NOMO-1 treated with DMSO at 0.1 percent for 48 hours (cell line): ENCODE data around the gene UBE2D2.
A peak's percentile ranks its signal among the peaks of the same experiment; 100 is the strongest.
"Not testable (repeated sequence)": the region's sequence is repeated elsewhere in the genome, so short reads cannot be mapped to it uniquely, and the experiment has no call there.

Experiments
- DNase-seq: peaks from one replicate; lab custom pipeline; 2025; ENCODE audit not compliant: unreplicated experiment; lab: John Stamatoyannopoulos, UW

Gene UBE2D2

DNA sequence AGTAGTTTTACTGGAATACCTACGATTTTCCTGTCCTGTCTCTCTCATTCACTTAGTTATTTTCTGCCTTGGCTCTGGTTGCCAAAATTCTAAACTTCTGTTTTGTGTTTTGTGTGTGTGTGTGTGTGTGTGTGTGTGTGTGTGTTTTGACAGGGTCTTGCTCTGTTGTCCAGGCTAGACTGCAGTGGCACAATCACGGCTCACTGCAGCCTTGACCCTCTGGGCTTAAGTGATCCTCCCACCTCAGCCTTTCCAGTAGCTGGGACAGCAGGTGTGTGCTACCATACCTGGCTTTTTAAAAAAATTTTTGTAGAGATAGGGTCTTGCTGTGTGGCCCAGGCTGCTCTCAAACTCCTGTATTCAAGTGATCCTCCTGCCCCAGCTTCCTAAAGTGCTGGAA is 17.2 kb downstream of the UBE2D2 start:
- no peak for DNase-seq

DNA sequence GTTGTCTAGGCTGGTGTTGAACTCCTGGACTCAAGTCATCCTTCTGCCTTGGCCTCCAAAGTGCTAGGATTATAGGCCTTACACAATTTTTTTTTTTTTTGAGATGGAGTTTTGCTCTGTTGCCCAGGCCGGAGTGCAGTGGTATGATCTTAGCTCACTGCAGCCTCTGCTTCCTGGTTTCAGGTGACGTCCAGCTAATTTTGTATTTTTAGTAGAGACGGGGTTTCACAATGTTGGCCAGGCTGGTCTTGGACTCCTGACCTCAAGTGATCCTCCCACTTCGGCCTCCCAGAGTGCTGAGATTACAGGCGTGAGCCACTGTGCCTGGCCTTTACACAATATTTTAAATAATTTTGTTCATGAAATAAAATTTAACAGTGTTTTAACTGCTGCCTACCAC is 21.0 kb downstream of the UBE2D2 start:
- not testable (repeated sequence) for DNase-seq

DNA sequence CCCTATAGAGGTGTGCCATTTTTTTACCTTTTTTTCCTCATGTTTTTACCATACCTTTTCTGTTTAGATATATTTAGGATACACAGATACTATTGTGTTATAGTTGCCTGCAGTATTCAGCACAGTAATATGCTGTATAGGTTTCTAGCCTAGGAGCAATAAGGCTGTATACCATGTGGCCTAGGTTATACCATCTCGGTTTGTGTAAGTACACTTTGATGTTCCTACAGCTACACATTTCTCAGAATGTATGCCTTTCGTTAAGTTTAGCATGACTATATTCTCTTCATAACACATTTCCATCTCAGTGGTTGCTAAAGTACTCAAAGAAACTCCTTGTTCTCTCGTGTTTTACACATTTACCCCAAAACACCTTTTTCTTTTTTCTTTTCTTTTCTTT is 23.0 kb downstream of the UBE2D2 start:
- no peak for DNase-seq

DNA sequence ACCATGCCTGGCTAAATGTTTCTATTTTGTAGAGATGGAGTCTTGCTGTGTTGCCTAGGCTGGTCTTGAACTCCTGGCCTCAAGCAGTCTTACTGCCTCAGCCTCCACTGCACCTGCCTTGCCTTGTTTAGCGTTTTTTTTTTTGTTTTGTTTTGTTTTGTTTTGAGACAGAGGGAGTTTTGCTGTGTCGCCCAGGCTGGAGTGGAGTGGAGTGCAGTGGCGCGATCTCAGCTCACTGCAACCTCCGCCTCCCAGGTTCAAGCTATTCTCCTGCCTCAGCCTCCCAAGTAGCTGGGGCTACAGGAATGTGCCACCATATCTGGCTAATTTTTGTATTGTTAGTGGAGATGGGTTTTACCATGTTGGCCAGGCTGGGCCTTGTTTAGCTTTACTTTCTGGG is 27.0 kb downstream of the UBE2D2 start:
- not testable (repeated sequence) for DNase-seq

DNA sequence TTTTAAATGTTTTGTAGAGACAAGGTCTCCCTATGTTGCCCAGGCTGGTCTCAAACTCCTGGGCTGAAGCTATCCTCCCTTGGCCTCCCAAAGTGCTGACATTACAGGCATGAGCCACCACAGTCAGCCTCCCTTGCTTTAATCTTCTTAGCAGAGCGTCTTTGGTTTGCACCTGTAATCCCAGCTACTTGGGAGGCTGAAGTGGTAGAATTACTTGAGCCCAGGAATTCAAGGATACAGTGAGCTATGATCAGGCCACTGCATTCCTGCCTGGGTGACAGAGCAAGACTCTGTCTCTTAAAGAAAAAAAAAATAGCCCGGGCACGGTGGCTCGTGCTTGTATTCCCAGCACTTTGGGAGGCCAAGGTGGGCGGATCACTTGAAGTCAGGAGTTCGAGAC is 27.8 kb downstream of the UBE2D2 start:
- DNase-seq = no peak

DNA sequence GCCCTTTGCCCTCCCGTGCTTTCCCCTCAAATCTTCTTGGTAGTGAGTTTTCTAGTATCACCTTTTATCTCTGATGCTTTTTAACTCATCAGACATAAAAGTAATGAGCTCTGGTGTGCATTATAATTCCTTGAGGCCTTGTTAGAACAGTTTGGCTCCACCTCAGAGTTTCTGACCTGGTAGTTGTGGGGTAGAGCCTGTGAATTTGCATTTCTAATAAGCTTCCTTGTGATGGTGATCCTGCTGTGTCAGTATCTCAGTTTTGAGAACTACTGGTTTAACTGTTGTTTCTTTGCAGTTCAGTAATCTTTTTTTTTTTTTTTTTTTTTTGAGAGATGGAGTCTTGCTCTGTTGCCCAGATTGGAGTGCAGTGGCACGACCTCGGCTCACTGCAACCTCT is 31.1 kb downstream of the UBE2D2 start:
- DNase-seq = no peak

DNA sequence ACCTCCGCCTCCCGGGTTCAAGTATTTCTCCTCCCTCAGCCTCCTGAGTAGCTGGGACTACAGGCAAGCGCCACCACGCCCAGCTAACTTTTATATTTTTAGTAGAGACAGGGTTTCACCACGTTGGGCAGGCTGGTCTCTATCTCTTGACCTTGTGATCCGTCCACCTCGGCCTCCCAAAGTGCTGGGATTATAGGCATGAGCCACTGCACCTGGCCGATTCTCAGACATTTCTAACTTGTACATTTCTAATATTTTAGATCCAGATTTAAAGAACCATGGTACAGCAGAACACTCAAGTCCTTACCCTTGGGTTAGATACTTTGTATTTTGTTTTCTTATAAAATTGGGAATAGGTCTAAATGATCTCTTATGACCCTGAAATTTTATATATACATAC is 31.9 kb downstream of the UBE2D2 start:
- not testable (repeated sequence) for DNase-seq

DNA sequence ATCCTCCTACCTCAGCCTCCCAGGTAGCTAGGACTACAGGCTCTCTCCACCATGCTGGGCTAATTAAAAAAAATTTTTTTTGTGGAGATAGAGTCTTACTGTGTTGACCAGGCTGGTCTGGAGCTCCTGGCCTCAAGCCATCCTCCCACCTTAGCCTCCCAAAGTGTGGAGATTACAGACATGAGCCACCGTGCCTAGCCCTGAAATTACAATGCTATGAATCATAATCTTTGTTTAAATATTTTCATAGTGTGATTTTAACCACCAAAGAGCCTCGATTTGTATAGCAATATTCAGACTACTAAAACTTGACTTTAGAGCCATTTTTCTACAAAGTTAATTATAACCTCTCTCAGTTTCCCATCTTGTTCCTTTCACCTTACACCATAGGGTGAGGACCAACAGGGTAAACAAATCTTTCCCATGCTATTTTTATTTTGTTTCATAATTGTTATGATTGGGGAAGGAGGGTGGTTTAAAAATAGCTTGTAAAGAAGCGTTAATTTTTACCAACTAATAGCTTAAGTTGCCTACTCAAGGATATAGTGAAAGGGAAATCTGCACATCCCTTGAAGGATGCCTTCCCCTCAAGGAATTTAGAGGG is 32.7 kb downstream of the UBE2D2 start:
- no peak for DNase-seq

DNA sequence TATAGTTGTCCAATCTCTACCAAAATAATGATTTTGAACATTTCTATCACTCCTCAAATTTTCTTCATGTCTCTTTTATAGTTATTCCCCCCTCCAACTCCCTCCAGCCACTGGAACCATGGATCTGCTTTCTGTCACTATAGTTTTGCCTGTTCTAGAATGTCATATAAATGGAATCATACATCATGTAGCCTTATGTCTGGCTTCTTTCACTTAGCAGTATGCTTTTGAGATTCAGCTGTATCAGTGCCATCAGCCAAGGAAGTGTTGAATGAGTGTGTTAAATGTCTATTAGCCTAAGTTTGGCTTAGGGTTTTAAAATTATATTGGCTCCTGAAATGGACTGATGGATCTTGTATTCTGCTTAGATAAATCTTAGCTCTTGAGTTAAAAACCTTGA is 36.0 kb downstream of the UBE2D2 start:
- DNase-seq = no peak

DNA sequence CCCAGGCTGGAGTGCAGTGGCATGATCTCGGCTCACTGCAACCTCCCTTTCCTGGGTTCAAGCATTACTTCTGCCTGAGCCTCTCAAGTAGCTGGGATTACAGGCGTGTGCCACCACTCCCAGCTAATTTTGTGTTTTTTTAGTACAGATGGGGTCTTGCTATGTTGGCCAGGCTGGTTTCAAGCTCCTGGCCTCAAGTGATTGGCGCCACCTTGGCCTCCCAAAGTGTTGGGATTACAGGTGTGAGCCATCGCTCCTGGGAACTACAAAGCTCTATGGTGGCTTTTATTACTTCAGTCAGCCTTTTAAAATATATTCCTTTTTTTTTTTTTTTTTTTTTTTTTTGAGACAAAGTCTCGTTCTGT is 37.4 kb downstream of the UBE2D2 start:
- not testable (repeated sequence) for DNase-seq

DNA sequence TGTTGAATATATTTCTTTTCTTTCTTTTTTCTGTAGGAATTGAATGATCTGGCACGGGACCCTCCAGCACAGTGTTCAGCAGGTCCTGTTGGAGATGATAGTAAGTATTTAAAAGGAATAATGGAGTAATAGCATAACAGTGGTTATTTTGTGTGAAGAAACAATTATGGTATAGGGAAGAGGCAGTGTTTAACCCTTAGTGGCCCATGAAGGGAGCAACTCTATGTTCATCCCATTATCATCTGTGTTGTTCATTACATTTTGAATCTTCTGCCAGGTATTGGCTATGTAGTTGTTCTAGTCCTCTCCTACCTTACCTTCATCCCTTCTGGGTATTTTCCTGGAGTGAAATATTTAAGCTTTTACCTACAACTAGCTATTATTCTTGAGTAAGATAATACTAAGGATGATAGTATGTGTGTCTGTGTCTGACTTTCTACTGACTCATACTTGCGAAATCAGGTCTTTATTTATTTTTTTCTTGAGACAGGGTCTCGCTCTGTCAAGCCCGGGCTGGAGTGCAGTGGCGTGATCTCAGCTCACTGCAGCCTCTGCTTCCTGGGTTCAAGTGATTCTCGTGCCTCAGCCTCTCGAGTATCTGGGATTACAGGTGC is 39.3 kb downstream of the UBE2D2 start:
- no peak for DNase-seq

DNA sequence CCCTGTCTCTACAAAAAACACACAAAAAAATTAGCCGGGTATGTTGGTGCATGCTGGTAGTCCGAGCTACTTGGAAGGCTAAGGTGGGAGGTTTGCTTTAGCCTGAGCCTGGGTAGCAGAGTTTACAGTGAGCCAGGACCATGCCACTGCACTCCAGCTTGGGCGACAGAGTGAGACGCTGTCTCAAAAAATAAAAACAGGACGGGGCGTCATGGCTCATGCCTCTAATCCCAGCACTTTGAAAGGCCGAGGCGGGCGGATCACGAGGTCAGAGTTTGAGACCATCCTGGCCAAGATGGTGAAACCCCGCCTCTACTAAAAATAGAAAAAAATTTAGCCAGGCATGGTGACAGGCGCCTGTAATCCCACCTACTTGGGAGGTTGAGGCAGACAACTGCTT is 40.3 kb downstream of the UBE2D2 start:
- DNase-seq = no peak

DNA sequence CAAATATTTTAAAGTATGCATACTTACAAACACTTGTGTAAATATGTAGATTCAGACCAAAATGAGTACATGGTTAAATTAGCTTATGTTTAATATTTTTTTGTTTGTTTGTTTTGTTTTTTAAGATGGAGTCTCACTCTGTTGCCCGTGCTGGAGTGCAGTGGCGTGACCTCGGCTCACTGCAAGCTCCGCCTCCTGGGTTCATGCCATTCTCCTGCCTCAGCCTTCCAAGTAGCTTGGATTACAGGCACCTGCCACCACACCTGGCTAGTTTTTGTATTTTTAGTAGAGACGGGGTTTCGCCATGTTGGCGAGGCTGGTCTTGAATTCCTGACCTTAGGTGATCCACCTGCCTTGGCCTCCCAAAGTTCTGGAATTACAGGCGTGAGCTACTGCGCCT is 40.8 kb downstream of the UBE2D2 start:
- DNase-seq = not testable (repeated sequence)

DNA sequence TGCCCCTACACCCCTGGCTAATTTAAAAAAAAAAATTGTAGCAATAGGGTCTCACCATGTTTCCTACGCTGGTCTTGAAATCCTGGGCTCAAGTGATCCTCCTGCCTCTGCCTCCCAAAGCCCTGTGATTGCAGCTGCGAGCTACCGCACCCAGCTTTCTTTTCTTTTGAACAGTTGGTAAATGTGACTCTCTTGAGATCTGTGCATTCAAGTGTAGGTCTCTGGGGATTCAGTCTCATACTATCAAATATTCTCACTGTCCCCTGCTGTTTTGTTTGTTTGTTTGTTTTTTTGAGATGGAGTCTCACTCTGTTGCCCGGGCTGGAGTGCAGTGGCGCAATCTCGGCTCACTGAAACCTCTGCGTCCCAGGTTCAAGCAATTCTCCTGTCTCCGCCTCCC is 44.7 kb downstream of the UBE2D2 start:
- no peak for DNase-seq

DNA sequence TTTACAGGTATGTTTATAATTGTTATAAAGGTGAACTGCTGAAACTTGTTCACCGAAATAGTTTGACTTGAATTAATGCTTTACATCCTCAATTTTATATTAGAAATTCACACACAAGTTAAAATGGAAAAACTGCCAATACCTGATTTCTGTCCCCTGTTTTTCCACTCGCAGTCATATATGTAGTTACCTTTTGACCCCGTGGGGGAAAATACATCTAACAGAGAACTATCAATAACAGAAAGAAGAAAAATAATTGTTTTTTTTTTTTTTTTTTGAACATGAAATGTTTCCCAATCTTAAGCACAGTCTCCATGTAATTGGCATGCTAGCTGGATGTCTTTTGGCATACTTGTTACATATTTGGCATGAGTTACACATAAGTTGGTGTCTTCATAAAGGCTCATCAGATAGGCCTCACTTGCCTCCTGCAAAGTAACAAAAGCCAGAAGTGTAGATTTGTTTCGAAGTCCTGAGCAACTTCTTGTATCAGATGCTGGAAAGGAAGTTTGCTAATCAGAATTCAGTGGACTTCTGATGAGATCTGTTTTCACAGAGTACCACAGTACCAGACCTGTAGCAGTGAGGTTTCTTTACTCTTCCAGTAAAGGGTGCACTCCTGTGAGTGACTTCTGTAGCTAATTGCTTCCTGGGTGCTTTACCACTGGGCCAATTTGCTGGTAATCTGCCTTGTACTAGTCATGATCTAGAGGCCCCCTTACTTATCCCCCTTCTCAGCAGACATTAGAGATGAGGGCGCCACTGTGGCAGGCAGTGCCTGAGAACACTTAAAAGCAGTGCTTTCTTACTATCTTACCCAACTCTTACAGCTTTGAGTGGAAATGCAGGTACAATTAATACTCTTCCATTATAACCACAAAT is 50.8 kb downstream of the UBE2D2 start:
- no peak for DNase-seq

DNA sequence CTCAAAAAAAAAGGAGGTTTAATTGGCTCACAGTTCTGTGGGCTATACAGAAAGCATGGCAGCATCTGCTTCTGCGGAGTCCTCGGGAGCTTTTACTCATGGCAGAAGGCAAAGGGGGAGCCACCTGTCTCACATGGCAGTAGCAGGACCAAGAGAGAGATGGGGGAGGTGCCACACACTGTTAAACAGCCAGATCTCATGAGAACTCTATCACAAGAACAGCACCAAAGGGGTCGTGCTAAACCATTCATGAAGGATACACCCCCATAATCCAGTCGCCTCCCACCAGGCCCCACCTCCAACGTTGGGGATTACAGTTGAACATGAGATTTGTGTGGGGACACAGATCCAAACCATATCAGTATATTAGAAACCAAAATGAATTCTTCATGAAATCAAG is 58.7 kb downstream of the UBE2D2 start:
- DNase-seq = no peak

DNA sequence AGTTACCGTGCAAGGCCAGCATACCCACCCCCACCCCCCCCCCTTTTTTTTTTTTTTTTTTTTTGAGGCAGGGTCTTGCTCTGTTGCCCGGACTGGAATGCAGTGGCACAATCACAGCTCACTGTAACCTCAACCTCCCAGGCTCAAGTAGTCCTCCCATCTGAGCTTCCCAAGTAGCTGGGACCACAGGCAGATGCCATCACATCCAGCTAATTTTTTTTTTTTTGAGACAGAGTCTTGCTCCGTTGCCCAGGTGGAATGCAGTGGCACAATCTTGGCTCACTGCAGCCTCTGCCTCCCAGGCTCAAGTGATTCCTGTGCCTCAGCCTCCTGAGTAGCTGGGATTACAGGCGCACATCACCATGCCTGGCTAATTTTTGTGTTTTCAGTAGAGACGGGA is 64.3 kb downstream of the UBE2D2 start:
- not testable (repeated sequence) for DNase-seq

DNA sequence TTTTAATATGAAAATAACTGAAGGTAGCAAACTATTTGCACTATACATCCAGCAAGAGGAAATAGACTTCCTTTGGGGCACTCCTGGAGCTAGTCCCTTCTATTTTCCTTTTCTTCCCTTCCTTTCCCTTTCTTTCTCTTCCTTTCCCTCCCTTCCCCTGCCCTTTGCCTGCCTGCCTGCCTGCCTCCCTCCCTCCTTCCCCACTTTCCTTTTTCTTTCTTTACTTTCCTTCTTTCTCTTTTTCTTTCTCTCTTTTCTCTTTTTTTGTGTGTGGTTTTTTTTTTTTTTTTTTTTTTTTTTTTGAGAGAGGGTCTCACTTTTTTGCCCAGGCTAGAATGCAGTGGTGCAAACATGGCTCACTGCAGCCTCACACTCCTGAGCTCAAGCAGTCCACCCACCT is 69.7 kb downstream of the UBE2D2 start:
- no peak for DNase-seq

DNA sequence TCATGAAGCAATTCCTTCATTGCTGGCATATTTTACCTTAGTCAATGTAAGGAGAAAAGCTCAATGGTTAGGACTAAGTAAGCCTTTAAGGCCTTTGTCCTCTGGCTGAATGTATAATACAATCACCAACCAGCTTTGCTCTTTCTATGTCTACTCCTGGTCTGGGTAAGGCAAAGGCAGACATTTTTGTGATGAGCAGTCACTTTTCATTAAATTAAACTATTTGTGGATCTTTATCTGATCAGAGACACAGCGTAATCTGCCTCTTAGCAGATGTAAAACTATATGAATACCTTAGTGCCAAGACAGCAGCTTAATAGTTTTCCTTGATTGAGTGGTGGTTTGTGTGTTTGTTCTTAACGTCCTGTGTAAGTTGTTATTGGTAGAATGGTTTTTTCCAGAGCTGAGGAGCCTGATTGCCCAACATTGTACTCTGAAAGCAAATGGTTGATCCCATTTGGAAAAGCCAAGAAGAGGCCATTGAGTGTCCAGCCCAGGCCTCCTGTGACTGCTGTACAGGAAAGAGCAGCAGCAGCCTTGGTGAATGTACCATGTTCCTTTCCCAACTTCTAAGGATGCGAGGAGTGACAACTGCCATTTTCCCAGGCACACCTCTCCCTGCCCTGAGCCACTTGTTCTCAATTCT is 70.5 kb downstream of the UBE2D2 start:
- no peak for DNase-seq

DNA sequence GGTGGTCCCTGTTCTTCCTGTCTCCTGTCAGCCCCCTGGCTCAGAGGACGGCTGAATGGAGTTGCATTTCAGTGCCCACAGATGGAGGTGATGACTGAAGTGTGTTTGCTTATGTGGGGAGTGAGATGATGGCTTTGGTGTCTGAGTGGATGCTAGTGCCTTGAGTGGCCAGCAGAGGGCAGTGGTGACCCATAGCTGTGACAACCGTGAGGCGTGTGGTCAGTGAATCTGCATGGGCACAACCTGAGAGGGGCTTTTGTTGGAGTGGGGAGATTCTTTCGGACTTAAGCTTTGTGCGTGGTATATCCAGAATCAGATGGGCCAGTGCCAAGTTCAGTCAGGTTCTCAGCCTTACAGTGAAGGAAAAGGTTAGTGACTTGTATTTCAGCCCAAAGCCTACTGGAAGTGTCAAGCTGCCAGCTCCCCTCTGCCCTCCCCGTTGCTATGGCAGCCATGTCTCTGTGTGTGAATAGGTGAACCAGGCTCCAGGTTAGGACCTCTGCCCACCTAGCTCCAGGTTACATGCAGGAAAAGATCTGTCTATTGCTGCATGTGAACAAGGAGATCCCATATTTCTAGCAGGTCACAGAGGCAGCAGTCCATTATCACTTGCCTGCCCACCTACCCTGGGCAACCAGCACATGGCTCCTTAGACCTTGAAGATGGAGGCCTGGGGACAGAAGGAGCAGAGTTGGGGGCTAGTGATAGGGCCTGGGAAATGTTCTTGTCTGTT is 72.3 kb downstream of the UBE2D2 start:
- peak; percentile 66 for DNase-seq

DNA sequence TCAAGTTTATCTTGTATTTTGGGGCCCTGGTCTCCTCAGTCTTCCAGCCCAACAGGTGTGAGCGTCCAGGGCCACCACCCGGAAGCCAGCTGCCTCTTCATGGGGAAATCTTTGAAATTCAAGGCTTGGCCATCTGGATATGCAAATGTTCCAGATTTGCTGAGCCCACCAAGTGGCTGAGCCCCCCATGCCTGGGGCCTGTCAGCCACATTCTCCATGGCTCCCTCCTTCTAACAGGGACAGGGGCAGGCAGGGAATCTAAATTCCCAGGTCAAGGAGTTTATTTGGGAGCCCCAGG is 72.8 kb downstream of the UBE2D2 start:
- no peak for DNase-seq
